HG02870 (cell line): ENCODE data around the gene FOXJ1.

Experiments used
- ATAC-seq: cut with Tn5 transposase; IDR thresholded peaks from one replicate; pipeline ENCODE4 v1.9.1; 2021; ENCODE audit warnings: mild to moderate bottlenecking, moderate library complexity; ENCODE audit not compliant: unreplicated experiment

FOXJ1 gene

GRCh38 chr17:76092526-76093413, 48.3 kb downstream of the FOXJ1 start:
- ATAC-seq, result no peak

GRCh38 chr17:76091526-76092286, 49.3 kb downstream of the FOXJ1 start:
- ATAC-seq, result no peak

GRCh38 chr17:76090517-76091129, 50.4 kb downstream of the FOXJ1 start:
- ATAC-seq, result no peak

DNA sequence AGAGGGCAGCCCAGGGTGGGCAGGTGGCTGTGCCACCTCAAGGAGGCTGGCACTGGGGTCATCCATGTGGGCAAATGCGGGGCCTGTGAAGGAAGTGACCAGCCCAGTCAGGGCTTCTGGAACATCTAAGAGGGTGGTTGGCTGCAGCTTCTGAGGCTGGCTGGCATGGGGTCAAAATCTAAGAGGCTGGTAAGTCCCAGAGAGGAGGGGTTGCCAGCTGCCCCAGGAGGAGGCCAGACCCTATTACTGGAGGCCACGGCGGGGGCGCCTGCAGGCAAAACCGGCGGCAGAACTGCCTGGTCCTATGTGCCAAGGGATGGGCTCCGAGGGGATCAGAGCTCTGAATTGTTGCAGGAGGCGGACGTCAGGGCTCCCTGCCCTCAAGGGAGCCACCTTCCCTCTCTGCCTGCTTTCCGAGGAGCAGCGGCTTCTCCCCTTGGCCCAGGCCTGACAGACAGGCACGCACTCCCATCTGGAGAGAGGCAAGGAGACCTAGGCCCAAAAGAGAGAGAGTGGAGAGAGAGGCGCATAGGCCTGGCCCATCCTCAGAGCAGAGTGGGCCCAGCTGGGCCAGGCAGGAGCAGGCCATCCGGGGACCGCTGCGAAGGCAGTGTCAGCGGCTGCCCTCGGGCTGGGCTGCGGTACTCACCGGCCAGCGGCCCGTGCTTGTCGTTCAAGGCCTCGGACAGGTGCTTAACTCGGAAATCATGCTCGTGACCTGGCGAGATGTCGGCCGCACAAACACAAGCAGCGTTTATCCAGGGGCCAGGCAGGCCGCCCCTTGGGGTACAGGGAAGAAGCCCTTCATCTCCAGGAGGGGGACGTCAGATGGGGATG, 51.1 kb downstream of the FOXJ1 start:
- no peak for ATAC-seq

DNA sequence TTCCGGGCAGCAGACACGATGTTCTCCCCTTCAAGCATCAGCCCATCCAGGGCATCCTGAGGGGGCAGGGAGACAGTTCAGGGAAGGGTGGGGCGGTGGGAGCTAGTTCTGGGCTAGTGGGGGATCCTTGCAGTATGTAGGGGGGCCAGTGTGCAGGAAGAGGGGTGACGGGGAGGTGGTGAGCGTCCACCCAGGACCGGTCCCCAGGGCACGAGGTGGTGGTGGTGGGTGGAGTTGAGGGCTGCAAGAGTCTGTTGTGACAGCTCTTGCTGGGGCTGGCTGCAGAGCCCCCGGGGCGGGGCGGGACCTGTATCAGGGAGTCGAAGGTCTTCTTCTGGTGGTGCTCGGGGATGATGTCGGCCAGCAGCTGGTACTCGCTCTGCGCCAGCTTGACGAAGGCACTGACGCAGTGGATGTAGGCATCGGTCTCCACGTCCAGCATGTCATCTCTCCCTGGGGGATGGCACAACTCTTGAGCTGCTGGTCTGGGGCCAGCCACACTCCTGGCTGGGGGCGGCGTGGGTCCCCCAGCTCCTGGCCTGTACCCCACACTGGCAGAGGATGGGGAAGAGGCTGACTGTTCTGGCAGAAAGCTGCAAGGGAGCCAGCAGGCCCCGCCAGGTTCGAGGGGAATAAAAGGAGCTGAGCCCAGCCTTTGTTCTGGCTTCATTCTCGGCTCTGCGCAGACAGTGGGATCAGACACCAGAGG, 52.0 kb downstream of the FOXJ1 start:
- no peak for ATAC-seq

GRCh38 chr17:76088041-76088867, 52.8 kb downstream of the FOXJ1 start:
- ATAC-seq, result no peak

GRCh38 chr17:76087531-76087930, 53.5 kb downstream of the FOXJ1 start:
- no peak for ATAC-seq

DNA sequence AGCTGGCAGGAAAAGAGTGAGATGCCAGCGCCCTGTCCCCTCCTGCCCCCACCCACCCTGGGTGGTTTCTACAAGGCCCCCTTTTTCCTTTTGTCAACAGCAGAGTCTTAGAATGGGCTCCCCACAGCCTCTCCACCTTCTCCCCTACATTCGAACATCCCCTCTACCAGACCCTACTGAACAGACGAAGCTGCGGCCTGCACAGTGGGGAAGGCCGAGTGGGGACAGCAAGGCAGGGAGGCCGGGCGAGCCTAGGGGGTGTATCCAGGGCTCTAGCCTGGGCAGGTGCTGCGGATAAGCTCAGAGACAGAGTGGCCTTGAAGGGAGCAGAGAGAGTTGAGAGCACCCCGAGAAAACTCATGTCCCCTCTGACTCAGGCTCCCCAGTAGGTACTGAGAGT, 54.7 kb downstream of the FOXJ1 start:
- ATAC-seq, result no peak
